HG03432 (cell line): ENCODE results near the gene IGFN1.

Experiments used
- ATAC-seq: cut with Tn5 transposase; IDR thresholded peaks from one replicate; pipeline ENCODE4 v1.9.1; 2021; ENCODE audit warnings: mild to moderate bottlenecking, moderate library complexity; ENCODE audit not compliant: unreplicated experiment

The IGFN1 gene

GRCh38 chr1:201184307-201185122, 6.1 kb upstream of the IGFN1 start:
- ATAC-seq = no peak

GRCh38 chr1:201185123-201185453, 5.5 kb upstream of the IGFN1 start:
- no peak for ATAC-seq

- ATAC-seq = no peak
Measured at GRCh38 chr1:201185527-201186128, 5.0 kb upstream of the IGFN1 start.

- no peak for ATAC-seq
Measured at GRCh38 chr1:201186192-201186591, 4.4 kb upstream of the IGFN1 start.

GRCh38 chr1:201189085-201189484, 1.5 kb upstream of the IGFN1 start:
- ATAC-seq = no peak

GRCh38 chr1:201190005-201190404, 619 bp upstream of the IGFN1 start:
- ATAC-seq = no peak

GRCh38 chr1:201191653-201192260, 1.1 kb downstream of the IGFN1 start:
- no peak for ATAC-seq

GRCh38 chr1:201192261-201192788, 1.7 kb downstream of the IGFN1 start:
- no peak for ATAC-seq

GRCh38 chr1:201194046-201194445, 3.4 kb downstream of the IGFN1 start:
- no peak for ATAC-seq

- no peak for ATAC-seq
Measured at GRCh38 chr1:201198598-201198997, 8.0 kb downstream of the IGFN1 start.

GRCh38 chr1:201205036-201205435, 14.4 kb downstream of the IGFN1 start:
- no peak for ATAC-seq

- no peak for ATAC-seq
Measured at GRCh38 chr1:201206176-201206575, 15.6 kb downstream of the IGFN1 start.

- ATAC-seq = no peak
Measured at GRCh38 chr1:201207046-201207445, 16.4 kb downstream of the IGFN1 start.

- ATAC-seq = no peak
Measured at GRCh38 chr1:201208236-201208635, 17.6 kb downstream of the IGFN1 start.

- ATAC-seq = no peak
Measured at GRCh38 chr1:201212056-201212455, 21.4 kb downstream of the IGFN1 start.

GRCh38 chr1:201212461-201213055, 21.9 kb downstream of the IGFN1 start:
- ATAC-seq = no peak

GRCh38 chr1:201213106-201213770, 22.6 kb downstream of the IGFN1 start:
- ATAC-seq = no peak

GRCh38 chr1:201213926-201214325, 23.3 kb downstream of the IGFN1 start:
- ATAC-seq = no peak

- no peak for ATAC-seq
Measured at GRCh38 chr1:201214461-201214860, 23.8 kb downstream of the IGFN1 start.

- no peak for ATAC-seq
Measured at GRCh38 chr1:201214886-201215285, 24.3 kb downstream of the IGFN1 start.
